Measurements from ENCODE around the gene AIF1.
"Not testable (repeated sequence)": the region's sequence is repeated elsewhere in the genome, so short reads cannot be mapped to it uniquely, and the experiment has no call there.

Gene AIF1

GRCh38 chr6:31582230-31582643, 32.8 kb upstream of the AIF1 start, which contains the start of gene LTB:
LTB (minus strand) TSS chr6:31582424; CDS start chr6:31582417, 7 bp downstream.
- no peak for TF ChIP-seq CTCF (IDR thresholded peaks at IDR 0.05; ENCODE audit: low read depth, low read length, missing control alignments)
- no peak for DNase-seq (ENCODE audit: low read depth)
- H3K4me3 ChIP-seq (ENCODE audit: low read depth, low read length): peak within 1 kb of the TSS; percentile 87

- H3K4me3 ChIP-seq (ENCODE audit: low read depth, low read length): no peak overlapping the region
- TF ChIP-seq CTCF (IDR thresholded peaks at IDR 0.05; ENCODE audit: low read depth, low read length, missing control alignments): peak; percentile 77
- DNase-seq (ENCODE audit: low read depth): no peak
These were observed 29.5 kb upstream of the AIF1 start for GRCh38 chr6:31585491-31585890.

GRCh38 chr6:31586008-31586407, 29.0 kb upstream of the AIF1 start, which contains the start of gene LST1:
LST1 (plus strand) TSS chr6:31586277; CDS start chr6:31587300, 1,023 bp downstream.
- TF ChIP-seq CTCF (IDR thresholded peaks at IDR 0.05; ENCODE audit: low read depth, low read length, missing control alignments): no peak
- H3K4me3 ChIP-seq (ENCODE audit: low read depth, low read length): no peak within 1 kb of the TSS; the same call in 1 of the 2 replicates
- DNase-seq (ENCODE audit: low read depth): no peak

GRCh38 chr6:31586599-31587281, 28.3 kb upstream of the AIF1 start:
- DNase-seq (ENCODE audit: low read depth): no peak
- no peak overlapping the region; the same call in 1 of the 2 replicates for H3K4me3 ChIP-seq (ENCODE audit: low read depth, low read length)
- TF ChIP-seq CTCF (IDR thresholded peaks at IDR 0.05; ENCODE audit: low read depth, low read length, missing control alignments): no peak

- 0 out of 2 replicates have a peak overlapping the region, but pooled peaks have one; percentile 1 for H3K4me3 ChIP-seq (ENCODE audit: low read depth, low read length)
- no peak for TF ChIP-seq CTCF (IDR thresholded peaks at IDR 0.05; ENCODE audit: low read depth, low read length, missing control alignments)
- DNase-seq (ENCODE audit: low read depth): no peak
These were observed 26.9 kb upstream of the AIF1 start for GRCh38 chr6:31587791-31588777.

GRCh38 chr6:31588871-31589650, 26.0 kb upstream of the AIF1 start:
- no peak overlapping the region for H3K4me3 ChIP-seq (ENCODE audit: low read depth, low read length)
- TF ChIP-seq CTCF (IDR thresholded peaks at IDR 0.05; ENCODE audit: low read depth, low read length, missing control alignments): no peak

GRCh38 chr6:31590691-31591090, 24.3 kb upstream of the AIF1 start:
- H3K4me3 ChIP-seq (ENCODE audit: low read depth, low read length); DNase-seq (ENCODE audit: low read depth): not testable (repeated sequence)

More at GRCh38 chr6:31588871-31589650, 26.0 kb upstream of the AIF1 start:
- DNase-seq (ENCODE audit: low read depth): no peak
